Ovary (tissue), 9 donors: Measurements from ENCODE around the gene CEACAM5. TPM values are rescaled to one million over a fixed set of nuclear protein-coding genes. Genes with fewer than 3 reads are reported as not detected.

Source experiments
- DNase-seq, 5 donors: peaks; one replicate each; pipeline ENCODE4 v3.0.0-alpha.2; 2019 to 2020
- H3K27ac ChIP-seq, 2 donors: fragments of 200-600 bp; one replicate each; pipeline versions ENCODE4 v1.5.1 to v1.8.0; 2019 to 2022
- H3K27me3 ChIP-seq: fragments of 200-600 bp; one replicate; pipeline ENCODE4 v1.8.0; 2022
- H3K36me3 ChIP-seq: fragments of 200-600 bp; sonication (generic); one replicate; pipeline ENCODE4 v1.5.1; 2019
- H3K4me1 ChIP-seq: one replicate; pipeline ENCODE4 v1.8.1; 2013; ENCODE audit warnings: mild to moderate bottlenecking, moderate library complexity; ENCODE audit not compliant: insufficient read depth
- H3K4me3 ChIP-seq: fragments of 200-600 bp; sonication (generic); one replicate; pipeline ENCODE4 v1.5.1; 2017
- H3K9me3 ChIP-seq, 2 donors: fragments of 200-600 bp in 1 of 2; sonication (generic) in 1 of 2; one replicate each; pipeline versions ENCODE4 v1.5.1 to v1.8.1; 2013 to 2019; ENCODE audit warnings: mild to moderate bottlenecking in 1 of 2, moderate library complexity in 1 of 2
- CTCF ChIP-seq, 3 donors: fragments of 450-650 bp in 2 of 3; fragments of 200-600 bp in 1 of 3; IDR thresholded peaks; one replicate each; pipeline versions ENCODE4 v1.5.1 to v1.8.0; 2016 to 2022; ENCODE audit warnings: antibody characterized with exemption in 3 of 3, mild to moderate bottlenecking in 1 of 3
- EP300 ChIP-seq: sonication (generic); formaldehyde crosslinking; IDR thresholded peaks from one replicate; pipeline ENCODE4 v1.6.1; 2017; ENCODE audit warnings: antibody characterized with exemption
- POLR2A ChIP-seq: fragments of 450-650 bp; IDR thresholded peaks from one replicate; pipeline ENCODE4 v1.6.1; 2017; ENCODE audit warnings: antibody characterized with exemption, mild to moderate bottlenecking, moderate library complexity
- WGBS, 3 donors: extraction: QIAGEN DNeasy Blood & Tissue Kit in 1 of 3; methylation state at CpG; one replicate each; pipeline versions ENCODE4 v1.1.5 to v1.1.7; 2013 to 2017; 5-methylcytosine and 5-hydroxymethylcytosine counted together
- intact Hi-C, 4 donors: fragments of 100-400 bp; cut with DNase I; formaldehyde crosslinking; loops; one replicate each; pipeline versions ENCODE4 v1.11.0 to v1.15.1; 2022 to 2023
- polyA plus RNA-seq, 2 donors: library from polyadenylated mRNA; stranded (reverse); fragments of 200-250 nt in 1 of 2; fragments of 350-450 nt in 1 of 2; fragmentation: Illumina TruSeq in 1 of 2; extraction: RNeasy Lipid Tissue Mini Kit (QIAGEN cat#74804) in 1 of 2; gene quantifications; one replicate each; pipeline ENCODE4 v1.2.3, GENCODE V29; 2013 to 2014
- total RNA-seq, 7 donors: library from RNA; depleted of rRNA in 2 of 7; stranded (reverse); fragments of >200 nt in 2 of 7; fragmentation: NEBNext Ultra II Directional in 3 of 7; extraction: Animal tissue kit (Norgen Biotek cat#: 25700) in 3 of 7; gene quantifications; one replicate each; pipeline versions ENCODE4 v1.1.0 to v1.2.4, GENCODE V29; 2016 to 2023
- donor health status: DM: no; HTN: no; CAD: no; lungs with moderate emphysema.
- donor health status: DM: no; HTN: no; CAD: no.
- donor health status: Bipolar disorder and iron deficiency.
- donor health status: DM: yes; HTN: yes; CAD: no.
- donor health status: DM: no; HTN: no; CAD: no.
- donor health status: DM: yes; HTN: yes; CAD: no.

The CEACAM5 gene
- total and polyA plus RNA-seq, 9 donors, result 0.27 to 1.5 (median 1.3) TPM; not detected in 6

GRCh38 chr19:41698746-41699230 is 9.6 kb upstream of the CEACAM5 start:
- H3K27me3 ChIP-seq, result no peaks in the 10 kb centered on the region
- H3K4me3 ChIP-seq, result no peak overlapping the region
- intact Hi-C loops, result loop anchor here in 1 of 4 donors (5.0 kb wide), 1 partner anchor 1966 kb away; no protein-coding TSS in a partner anchor
- 45 to 65% (median 62%) methylated on average over 1 of the region's 1 CpG for WGBS, 3 donors
- no peaks in the 10 kb centered on the region for H3K4me1 ChIP-seq
- H3K36me3 ChIP-seq, result no peaks in the 10 kb centered on the region
- no peak for DNase-seq
- TF ChIP-seq POLR2A (no peak), EP300 (no peak), CTCF (IDR thresholded peaks at IDR 0.05) (no peak)
- H3K9me3 ChIP-seq, result no peaks in the 10 kb centered on the region
- no peak overlapping the region for H3K27ac ChIP-seq

GRCh38 chr19:41699231-41699967 is 9.0 kb upstream of the CEACAM5 start:
- no peaks in the 10 kb centered on the region for H3K4me1 ChIP-seq
- intact Hi-C loops, result loop anchor here in 1 of 4 donors (5.0 kb wide), 1 partner anchor 1967 kb away; no protein-coding TSS in a partner anchor
- H3K36me3 ChIP-seq, result no peaks in the 10 kb centered on the region
- H3K4me3 ChIP-seq, result no peak overlapping the region
- no peaks in the 10 kb centered on the region for H3K27me3 ChIP-seq
- TF ChIP-seq EP300 (no peak), POLR2A (no peak), CTCF (IDR thresholded peaks at IDR 0.05) (no peak)
- no peak for DNase-seq
- H3K27ac ChIP-seq, result no peak overlapping the region
- WGBS, 3 donors, result 68 to 73% (median 72%) methylated on average over 17 of the region's 17 CpGs
- no peaks in the 10 kb centered on the region for H3K9me3 ChIP-seq

DNA sequence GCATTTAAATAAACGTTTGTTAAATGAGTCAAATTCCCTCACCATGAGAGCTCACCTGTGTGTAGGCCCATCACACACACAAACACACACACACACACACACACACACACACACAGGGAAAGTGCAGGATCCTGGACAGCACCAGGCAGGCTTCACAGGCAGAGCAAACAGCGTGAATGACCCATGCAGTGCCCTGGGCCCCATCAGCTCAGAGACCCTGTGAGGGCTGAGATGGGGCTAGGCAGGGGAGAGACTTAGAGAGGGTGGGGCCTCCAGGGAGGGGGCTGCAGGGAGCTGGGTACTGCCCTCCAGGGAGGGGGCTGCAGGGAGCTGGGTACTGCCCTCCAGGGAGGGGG is 8.5 kb upstream of the CEACAM5 start:
- WGBS, 3 donors, result 35 to 61% (median 47%) methylated on average over 2 of the region's 2 CpGs
- H3K36me3 ChIP-seq, result no peaks in the 10 kb centered on the region

More for the DNA sequence above, 8.5 kb upstream of the CEACAM5 start:
- no peaks in the 10 kb centered on the region for H3K4me1 ChIP-seq
- no peaks in the 10 kb centered on the region for H3K27me3 ChIP-seq
- H3K27ac ChIP-seq, result no peak overlapping the region
- TF ChIP-seq CTCF (IDR thresholded peaks at IDR 0.05) (no peak), POLR2A (no peak), EP300 (no peak)
- no peaks in the 10 kb centered on the region for H3K9me3 ChIP-seq
- H3K4me3 ChIP-seq, result no peak overlapping the region
- intact Hi-C loops, result loop anchor here in 1 of 4 donors (5.0 kb wide), 1 partner anchor 1968 kb away; no protein-coding TSS in a partner anchor
- no peak for DNase-seq
